ENCODE measurements around the gene THBS4.

The THBS4 gene

GRCh38 chr5:80033513-80033912 is 1.6 kb upstream of the THBS4 start:
- DNase-seq (ENCODE audit: low read depth, low spot score) = no peak
- in situ Hi-C loops (cut with HindIII; ENCODE audit: low sequenced_read_pairs) = no loop called here
- TF ChIP-seq, protein P1, sequence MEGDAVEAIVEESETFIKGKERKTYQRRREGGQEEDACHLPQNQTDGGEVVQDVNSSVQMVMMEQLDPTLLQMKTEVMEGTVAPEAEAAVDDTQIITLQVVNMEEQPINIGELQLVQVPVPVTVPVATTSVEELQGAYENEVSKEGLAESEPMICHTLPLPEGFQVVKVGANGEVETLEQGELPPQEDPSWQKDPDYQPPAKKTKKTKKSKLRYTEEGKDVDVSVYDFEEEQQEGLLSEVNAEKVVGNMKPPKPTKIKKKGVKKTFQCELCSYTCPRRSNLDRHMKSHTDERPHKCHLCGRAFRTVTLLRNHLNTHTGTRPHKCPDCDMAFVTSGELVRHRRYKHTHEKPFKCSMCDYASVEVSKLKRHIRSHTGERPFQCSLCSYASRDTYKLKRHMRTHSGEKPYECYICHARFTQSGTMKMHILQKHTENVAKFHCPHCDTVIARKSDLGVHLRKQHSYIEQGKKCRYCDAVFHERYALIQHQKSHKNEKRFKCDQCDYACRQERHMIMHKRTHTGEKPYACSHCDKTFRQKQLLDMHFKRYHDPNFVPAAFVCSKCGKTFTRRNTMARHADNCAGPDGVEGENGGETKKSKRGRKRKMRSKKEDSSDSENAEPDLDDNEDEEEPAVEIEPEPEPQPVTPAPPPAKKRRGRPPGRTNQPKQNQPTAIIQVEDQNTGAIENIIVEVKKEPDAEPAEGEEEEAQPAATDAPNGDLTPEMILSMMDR (IDR thresholded peaks at IDR 0.05; ENCODE audit: low read depth, low read length) = no peak
- no peak overlapping the region for H3K4me3 ChIP-seq (ENCODE audit: low read depth, low read length)

GRCh38 chr5:80034559-80034958 is 589 bp upstream of the THBS4 start:
- in situ Hi-C loops (cut with HindIII; ENCODE audit: low sequenced_read_pairs) = no loop called here
- H3K4me3 ChIP-seq (ENCODE audit: low read depth, low read length) = no peak overlapping the region
- DNase-seq (ENCODE audit: low read depth, low spot score) = peak; percentile 7
- TF ChIP-seq, protein P1 (IDR thresholded peaks at IDR 0.05; ENCODE audit: low read depth, low read length) = no peak

- in situ Hi-C loops (cut with HindIII; ENCODE audit: low sequenced_read_pairs) = no loop called here
- TF ChIP-seq, protein P1 (IDR thresholded peaks at IDR 0.05; ENCODE audit: low read depth, low read length) = no peak
- H3K4me3 ChIP-seq (ENCODE audit: low read depth, low read length) = no peak overlapping the region
- no peak for DNase-seq (ENCODE audit: low read depth, low spot score)
These were observed 691 bp downstream of the THBS4 start for GRCh38 chr5:80035839-80036238.

DNA sequence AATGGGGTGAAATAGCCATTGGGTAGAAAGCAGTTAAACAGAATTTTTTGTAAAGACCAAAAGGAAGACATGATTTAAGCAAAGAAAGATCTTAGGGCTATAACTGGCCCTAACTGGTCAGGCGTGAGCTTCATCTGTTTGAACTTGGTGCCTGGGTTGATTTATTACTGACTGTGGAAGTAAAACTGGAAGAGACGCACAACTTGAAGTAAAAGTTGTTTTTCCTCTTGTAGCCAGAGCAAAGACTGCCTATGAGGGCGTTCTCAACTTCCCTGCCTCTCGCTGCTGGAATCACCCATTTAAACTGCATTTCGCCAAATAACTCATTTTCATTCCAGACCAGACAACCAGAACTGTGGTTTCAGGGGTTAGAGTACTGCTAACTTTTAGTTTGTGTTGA is 1.5 kb downstream of the THBS4 start:
- DNase-seq (ENCODE audit: low read depth, low spot score) = no peak
- H3K4me3 ChIP-seq (ENCODE audit: low read depth, low read length) = no peak overlapping the region
- TF ChIP-seq, protein P1 (IDR thresholded peaks at IDR 0.05; ENCODE audit: low read depth, low read length) = no peak
- in situ Hi-C loops (cut with HindIII; ENCODE audit: low sequenced_read_pairs) = no loop called here

GRCh38 chr5:80037366-80037765 is 2.2 kb downstream of the THBS4 start:
- in situ Hi-C loops (cut with HindIII; ENCODE audit: low sequenced_read_pairs) = no loop called here
- H3K4me3 ChIP-seq (ENCODE audit: low read depth, low read length) = no peak overlapping the region
- TF ChIP-seq, protein P1 (IDR thresholded peaks at IDR 0.05; ENCODE audit: low read depth, low read length) = no peak
- DNase-seq (ENCODE audit: low read depth, low spot score) = no peak

- no peak for DNase-seq (ENCODE audit: low read depth, low spot score)
- TF ChIP-seq, protein P1 (IDR thresholded peaks at IDR 0.05; ENCODE audit: low read depth, low read length) = no peak
- in situ Hi-C loops (cut with HindIII; ENCODE audit: low sequenced_read_pairs) = no loop called here
- H3K4me3 ChIP-seq (ENCODE audit: low read depth, low read length) = no peak overlapping the region
These were observed 4.5 kb downstream of the THBS4 start for GRCh38 chr5:80039650-80040049.

- DNase-seq (ENCODE audit: low read depth, low spot score) = no peak
- H3K4me3 ChIP-seq (ENCODE audit: low read depth, low read length) = no peak overlapping the region
- in situ Hi-C loops (cut with HindIII; ENCODE audit: low sequenced_read_pairs) = no loop called here
- TF ChIP-seq, protein P1 (IDR thresholded peaks at IDR 0.05; ENCODE audit: low read depth, low read length) = no peak
These were observed 6.4 kb downstream of the THBS4 start for GRCh38 chr5:80041527-80041926.
